Loucy (cell line): ENCODE data around the gene SOCS7.
A peak's percentile ranks its signal among the peaks of the same experiment; 100 is the strongest.
"Not testable (repeated sequence)": the region's sequence is repeated elsewhere in the genome, so short reads cannot be mapped to it uniquely, and the experiment has no call there.

Experiments used
- H2AFZ ChIP-seq: fragments of 200-600 bp; sonication (generic); 2 replicates; pipeline ENCODE4 v1.6.0; 2016; ENCODE audit warnings: antibody characterized with exemption, mild to moderate bottlenecking, low read length, moderate library complexity
- H3F3A ChIP-seq: fragments of 200-600 bp; 2 replicates; pipeline ENCODE4 v1.6.0; 2016; ENCODE audit warnings: antibody characterized with exemption, low read depth, mild to moderate bottlenecking
- H3K27me3 ChIP-seq: fragments of 200-600 bp; sonication (generic); 2 replicates; pipeline ENCODE4 v1.6.1; 2014; ENCODE audit warnings: low read length, mild to moderate bottlenecking; ENCODE audit not compliant: insufficient read depth, poor library complexity, severe bottlenecking
- H3K36me3 ChIP-seq: fragments of 200-600 bp; sonication (generic); 2 replicates; pipeline ENCODE4 v1.6.1; 2016; ENCODE audit warnings: low read length; ENCODE audit not compliant: insufficient read depth
- H3K4me1 ChIP-seq: fragments of 200-600 bp; sonication (generic); 2 replicates; pipeline ENCODE4 v1.5.1; 2014; ENCODE audit warnings: low read length, mild to moderate bottlenecking; ENCODE audit not compliant: insufficient read depth, poor library complexity, severe bottlenecking
- H3K4me2 ChIP-seq: fragments of 200-600 bp; sonication (generic); 2 replicates; pipeline ENCODE4 v1.6.0; 2014; ENCODE audit warnings: antibody characterized with exemption, low read length, low read depth, mild to moderate bottlenecking; ENCODE audit not compliant: poor library complexity, severe bottlenecking
- H3K4me3 ChIP-seq: fragments of 200-600 bp; sonication (generic); 2 replicates; pipeline ENCODE4 v1.5.1; 2014; ENCODE audit warnings: low read length, mild to moderate bottlenecking, mixed read lengths; ENCODE audit not compliant: poor library complexity, severe bottlenecking
- H3K79me2 ChIP-seq: fragments of 200-600 bp; sonication (generic); 2 replicates; pipeline ENCODE4 v1.6.1; 2014; ENCODE audit warnings: low read length; ENCODE audit not compliant: insufficient read depth
- H3K9ac ChIP-seq: fragments of 200-600 bp; sonication (generic); 2 replicates; pipeline ENCODE4 v1.6.0; 2014; ENCODE audit warnings: mild to moderate bottlenecking, low read depth, low read length, moderate library complexity; ENCODE audit not compliant: poor library complexity, severe bottlenecking
- H3K9me2 ChIP-seq: fragments of 200-600 bp; sonication (generic); replicated peaks from 2 replicates; pipeline ENCODE4 v1.6.1; 2016; ENCODE audit warnings: low read depth, low read length, mixed read lengths
- H3K9me3 ChIP-seq: fragments of 200-600 bp; sonication (generic); 2 replicates; pipeline ENCODE4 v1.6.1; 2014; ENCODE audit warnings: mild to moderate bottlenecking, antibody characterized with exemption, low read length, low read depth; ENCODE audit not compliant: insufficient read depth
- H4K20me1 ChIP-seq: fragments of 200-600 bp; sonication (generic); 2 replicates; pipeline ENCODE4 v1.6.0; 2014; ENCODE audit warnings: antibody characterized with exemption, low read length, mild to moderate bottlenecking; ENCODE audit not compliant: insufficient read depth, poor library complexity, severe bottlenecking
- CTCF ChIP-seq: fragments of 200-600 bp; sonication (generic); conservative IDR thresholded peaks from 2 replicates; pipeline ENCODE4 v1.5.1; 2014; ENCODE audit warnings: mild to moderate bottlenecking, antibody characterized with exemption, low read length
- EZH2phosphoT487 ChIP-seq: fragments of 200-600 bp; IDR thresholded peaks from 2 replicates; pipeline ENCODE4 v1.6.1; 2018; ENCODE audit warnings: antibody characterized with exemption, mild to moderate bottlenecking, moderate library complexity, borderline replicate concordance

The SOCS7 gene

DNA sequence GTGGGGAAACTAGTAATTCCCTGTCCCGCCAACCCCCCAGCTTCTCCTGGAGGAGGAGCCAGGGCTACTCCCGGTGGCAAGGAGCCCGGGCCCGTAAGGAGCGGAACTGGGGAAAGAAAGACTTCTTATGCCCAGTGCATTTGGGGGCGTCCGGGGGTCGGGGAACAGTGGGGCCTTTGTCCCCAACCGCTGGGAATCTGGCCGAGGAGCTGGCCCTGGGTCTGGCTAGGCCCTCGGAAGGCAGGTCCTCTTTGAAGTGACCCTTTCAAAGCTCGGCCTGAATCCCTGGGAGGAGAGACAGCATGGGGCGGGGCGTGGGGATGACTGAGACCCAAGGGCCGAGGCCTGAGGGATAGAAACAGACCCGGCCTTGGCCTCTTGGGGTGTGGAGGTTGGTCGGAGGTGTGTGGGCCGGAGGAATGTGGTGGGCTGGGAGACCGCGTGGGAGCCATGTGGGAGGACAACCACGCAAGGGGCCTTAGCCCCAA lies 82.6 kb downstream of the SOCS7 start:
- no peak overlapping the region for H2AFZ ChIP-seq
- H3K4me3 ChIP-seq = no peak overlapping the region
- no peaks in the 10 kb centered on the region for H3K9me3 ChIP-seq
- no peaks in the 10 kb centered on the region; the same call in 1 of the 2 replicates for H3K36me3 ChIP-seq
- H3K27me3 ChIP-seq = no peaks in the 10 kb centered on the region
- no peak for TF ChIP-seq EZH2phosphoT487
- TF ChIP-seq CTCF = no peak
- H3K9ac ChIP-seq = no peak overlapping the region
- peaks cover 100% of the 10 kb centered on the region for H3K79me2 ChIP-seq
- peak overlapping the region; percentile 34 for H3K4me2 ChIP-seq
- H3F3A ChIP-seq = no peaks in the 10 kb centered on the region
- peaks cover 39% of the 10 kb centered on the region for H3K4me1 ChIP-seq
- peaks cover 69% of the 10 kb centered on the region for H4K20me1 ChIP-seq
- no peaks in the 10 kb centered on the region for H3K9me2 ChIP-seq

DNA sequence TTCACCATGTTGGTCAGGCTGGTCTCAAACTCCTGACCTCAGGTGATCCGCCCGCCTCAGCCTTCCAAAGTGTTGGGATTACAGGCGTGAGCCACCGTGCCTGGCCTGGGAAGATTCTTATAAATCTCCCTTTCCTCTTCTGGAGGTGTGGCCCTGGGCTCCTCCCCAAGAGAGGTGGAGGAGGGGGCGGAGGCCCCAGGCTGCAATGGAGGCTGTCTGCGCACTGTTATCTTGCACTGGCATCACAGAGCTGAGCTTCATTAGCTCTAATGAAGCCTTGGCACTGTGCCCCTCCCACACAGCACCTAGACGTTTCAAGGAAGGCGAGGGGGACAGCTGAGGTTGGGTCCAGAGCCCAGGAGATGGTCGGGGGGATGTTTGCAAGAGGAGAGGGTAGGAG lies 84.2 kb downstream of the SOCS7 start:
- Histone ChIP-seq H2AFZ (no peak overlapping the region), H3K79me2 (peaks cover 100% of the 10 kb centered on the region), H4K20me1 (peaks cover 63% of the 10 kb centered on the region), H3K36me3 (no peaks in the 10 kb centered on the region; the same call in 1 of the 2 replicates), H3F3A (no peaks in the 10 kb centered on the region), H3K9me2 (no peaks in the 10 kb centered on the region), H3K27me3 (no peaks in the 10 kb centered on the region), H3K4me3 (no peak overlapping the region), H3K9me3 (no peaks in the 10 kb centered on the region), H3K4me1 (peaks cover 23% of the 10 kb centered on the region), H3K4me2 (no peak overlapping the region), H3K9ac (no peak overlapping the region)
- TF ChIP-seq CTCF = no peak
- no peak for TF ChIP-seq EZH2phosphoT487

GRCh38 chr17:38436386-38436785 lies 84.7 kb downstream of the SOCS7 start:
- Histone ChIP-seq H3K9me3 (no peaks in the 10 kb centered on the region), H3K79me2 (peaks cover 100% of the 10 kb centered on the region), H3F3A (no peaks in the 10 kb centered on the region), H3K36me3 (no peaks in the 10 kb centered on the region; the same call in 1 of the 2 replicates), H3K4me2 (no peak overlapping the region), H3K9me2 (no peaks in the 10 kb centered on the region), H3K4me3 (no peak overlapping the region), H2AFZ (no peak overlapping the region), H3K27me3 (no peaks in the 10 kb centered on the region), H3K4me1 (peaks cover 22% of the 10 kb centered on the region), H4K20me1 (peaks cover 61% of the 10 kb centered on the region), H3K9ac (no peak overlapping the region)
- TF ChIP-seq CTCF = no peak
- TF ChIP-seq EZH2phosphoT487 = no peak

- Histone ChIP-seq H3K79me2 (peaks cover 99% of the 10 kb centered on the region), H3K4me1 (peaks cover 16% of the 10 kb centered on the region), H4K20me1 (peaks cover 60% of the 10 kb centered on the region)
- not testable (repeated sequence) for H3K9me3 ChIP-seq, H3K4me2 ChIP-seq, H3F3A ChIP-seq, H3K36me3 ChIP-seq, H3K9me2 ChIP-seq, H3K9ac ChIP-seq, H3K4me3 ChIP-seq, H2AFZ ChIP-seq, H3K27me3 ChIP-seq
Measured at GRCh38 chr17:38437313-38437712, 85.7 kb downstream of the SOCS7 start.
